ENCODE measurements around the gene SHE. TPM values are rescaled to one million over a fixed set of nuclear protein-coding genes. Genes with fewer than 3 reads are reported as not detected.

Gene SHE
- total RNA-seq, 4 donors from 2014 or later: 9.0 to 24.6 (median 18.0) TPM

- H3K27me3 ChIP-seq: peaks cover 0 to 8% of the 10 kb centered on the region in 2 donors
- peaks cover 0 to 12% (median 0%) of the 10 kb centered on the region in 4 donors for H3K4me1 ChIP-seq
- no peaks in the 10 kb centered on the region for H3K9me3 ChIP-seq
- H3K27ac ChIP-seq: no peak overlapping the region
- no peaks in the 10 kb centered on the region for H3K36me3 ChIP-seq
- no peak for TF ChIP-seq POLR2A (IDR thresholded peaks at IDR 0.05)
- no peak for TF ChIP-seq EP300 (IDR thresholded peaks at IDR 0.05)
- TF ChIP-seq, protein P1, sequence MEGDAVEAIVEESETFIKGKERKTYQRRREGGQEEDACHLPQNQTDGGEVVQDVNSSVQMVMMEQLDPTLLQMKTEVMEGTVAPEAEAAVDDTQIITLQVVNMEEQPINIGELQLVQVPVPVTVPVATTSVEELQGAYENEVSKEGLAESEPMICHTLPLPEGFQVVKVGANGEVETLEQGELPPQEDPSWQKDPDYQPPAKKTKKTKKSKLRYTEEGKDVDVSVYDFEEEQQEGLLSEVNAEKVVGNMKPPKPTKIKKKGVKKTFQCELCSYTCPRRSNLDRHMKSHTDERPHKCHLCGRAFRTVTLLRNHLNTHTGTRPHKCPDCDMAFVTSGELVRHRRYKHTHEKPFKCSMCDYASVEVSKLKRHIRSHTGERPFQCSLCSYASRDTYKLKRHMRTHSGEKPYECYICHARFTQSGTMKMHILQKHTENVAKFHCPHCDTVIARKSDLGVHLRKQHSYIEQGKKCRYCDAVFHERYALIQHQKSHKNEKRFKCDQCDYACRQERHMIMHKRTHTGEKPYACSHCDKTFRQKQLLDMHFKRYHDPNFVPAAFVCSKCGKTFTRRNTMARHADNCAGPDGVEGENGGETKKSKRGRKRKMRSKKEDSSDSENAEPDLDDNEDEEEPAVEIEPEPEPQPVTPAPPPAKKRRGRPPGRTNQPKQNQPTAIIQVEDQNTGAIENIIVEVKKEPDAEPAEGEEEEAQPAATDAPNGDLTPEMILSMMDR (IDR thresholded peaks at IDR 0.05): no peak
- no peak for DNase-seq (ENCODE audit: low spot score in 2 of 2)
- 91 to 92% methylated on average over 11 of the region's 11 CpGs for WGBS, 2 donors
- H3K4me3 ChIP-seq: no peak overlapping the region
Observed at GRCh38 chr1:154517661-154518060, 15.4 kb upstream of the SHE start.

GRCh38 chr1:154514066-154514553, 11.9 kb upstream of the SHE start:
- 51 to 54% methylated on average over 7 of the region's 7 CpGs for WGBS, 2 donors

GRCh38 chr1:154512760-154513159, 10.5 kb upstream of the SHE start:
- Histone ChIP-seq H3K27me3 (peaks cover 0 to 17% of the 10 kb centered on the region in 2 donors), H3K4me3 (no peak overlapping the region), H3K36me3 (no peaks in the 10 kb centered on the region), H3K9me3 (no peaks in the 10 kb centered on the region), H3K4me1 (no peaks in the 10 kb centered on the region), H3K27ac (no peak overlapping the region)
- 78 to 79% methylated on average over 3 of the region's 3 CpGs for WGBS, 2 donors
- TF ChIP-seq, protein P1 (IDR thresholded peaks at IDR 0.05): no peak
- TF ChIP-seq POLR2A (IDR thresholded peaks at IDR 0.05) (no peak), EP300 (IDR thresholded peaks at IDR 0.05) (no peak)
- no peak for DNase-seq (ENCODE audit: low spot score in 2 of 2)

More at GRCh38 chr1:154514066-154514553, 11.9 kb upstream of the SHE start:
- Histone ChIP-seq H3K4me1 (no peaks in the 10 kb centered on the region), H3K27me3 (peaks cover 0 to 13% of the 10 kb centered on the region in 2 donors), H3K4me3 (no peak overlapping the region), H3K9me3 (no peaks in the 10 kb centered on the region), H3K36me3 (no peaks in the 10 kb centered on the region), H3K27ac (no peak overlapping the region)
- TF ChIP-seq, protein P1 (IDR thresholded peaks at IDR 0.05): no peak
- TF ChIP-seq POLR2A (IDR thresholded peaks at IDR 0.05) (no peak), EP300 (IDR thresholded peaks at IDR 0.05) (no peak)
- no peak for DNase-seq (ENCODE audit: low spot score in 2 of 2)

- 73 to 74% methylated on average over 5 of the region's 5 CpGs for WGBS, 2 donors
- peaks cover 0 to 68% of the 10 kb centered on the region in 2 donors for H3K27me3 ChIP-seq
- DNase-seq (ENCODE audit: low spot score in 2 of 2): no peak
- no peak overlapping the region for H3K27ac ChIP-seq
- no peak for TF ChIP-seq POLR2A (IDR thresholded peaks at IDR 0.05)
- no peak for TF ChIP-seq EP300 (IDR thresholded peaks at IDR 0.05)
- TF ChIP-seq, protein P1 (IDR thresholded peaks at IDR 0.05): no peak
- no peak overlapping the region for H3K4me3 ChIP-seq
- H3K9me3 ChIP-seq: peaks cover 0 to 16% (median 0%) of the 10 kb centered on the region in 4 donors
- peaks cover 0 to 24% (median 7%) of the 10 kb centered on the region in 4 donors for H3K4me1 ChIP-seq
- no peaks in the 10 kb centered on the region for H3K36me3 ChIP-seq
Observed at GRCh38 chr1:154503898-154504297, 1.7 kb upstream of the SHE start.

GRCh38 chr1:154502744-154503115, 518 bp upstream of the SHE start:
- 18 to 19% methylated on average over 33 to 41 of the region's 43 CpGs for WGBS, 2 donors
- Histone ChIP-seq H3K9me3 (peaks cover 0 to 16% (median 0%) of the 10 kb centered on the region in 4 donors), H3K27me3 (peaks cover 0 to 74% of the 10 kb centered on the region in 2 donors), H3K36me3 (no peaks in the 10 kb centered on the region), H3K27ac (peak overlapping the region in 1 of 4 donors; percentile 80), H3K4me3 (peak overlapping the region in 3 of 4 donors; percentile 30 to 61 (median 53)), H3K4me1 (peaks cover 0 to 24% (median 7%) of the 10 kb centered on the region in 4 donors)
- no peak for DNase-seq (ENCODE audit: low spot score in 2 of 2)
- TF ChIP-seq POLR2A (IDR thresholded peaks at IDR 0.05): no peak
- TF ChIP-seq EP300 (IDR thresholded peaks at IDR 0.05): no peak
- TF ChIP-seq, protein P1 (IDR thresholded peaks at IDR 0.05): no peak
